Measurements from ENCODE around the gene CD80.
"Not testable (repeated sequence)": the region's sequence is repeated elsewhere in the genome, so short reads cannot be mapped to it uniquely, and the experiment has no call there.

- TF ChIP-seq CTCF (conservative IDR thresholded peaks at IDR 0.05 in 1 of 2, IDR thresholded peaks at IDR 0.05 in 1 of 2; ENCODE audit: low read depth in 1 of 2, low read length in 2 of 2); EZH2 (IDR thresholded peaks at IDR 0.05; ENCODE audit: low read length, missing control alignments): not testable (repeated sequence)
Measured at GRCh38 chr3:119552928-119553327, 6.5 kb downstream of the CD80 start.

All from fibroblast of lung (primary cell).